KMS-11 (cell line): ENCODE measurements around the gene KHK.

ENCODE experiments used
- H2AFZ ChIP-seq: fragments of 200-600 bp; sonication (generic); 2 replicates; pipeline ENCODE4 v1.6.1; 2016; ENCODE audit warnings: antibody characterized with exemption, mixed run types, low read depth
- H3K27ac ChIP-seq: fragments of 200-600 bp; sonication (generic); 2 replicates; pipeline ENCODE4 v1.6.1; 2016; ENCODE audit warnings: mild to moderate bottlenecking, mixed run types
- H3K27me3 ChIP-seq: fragments of 200-600 bp; sonication (generic); 2 replicates; pipeline ENCODE4 v1.6.1; 2017; ENCODE audit warnings: mild to moderate bottlenecking, low read depth, mixed run types, moderate library complexity; ENCODE audit not compliant: insufficient read depth
- H3K36me3 ChIP-seq: fragments of 200-600 bp; sonication (generic); 2 replicates; pipeline ENCODE4 v1.6.1; 2017; ENCODE audit warnings: mild to moderate bottlenecking, mixed run types; ENCODE audit not compliant: insufficient read depth
- H3K4me1 ChIP-seq: fragments of 200-600 bp; sonication (generic); 2 replicates; pipeline ENCODE4 v1.6.1; 2016; ENCODE audit warnings: mild to moderate bottlenecking, low read depth, mixed run types; ENCODE audit not compliant: poor library complexity, severe bottlenecking
- H3K4me2 ChIP-seq: fragments of 200-600 bp; sonication (generic); 2 replicates; pipeline ENCODE4 v1.7.0; 2016; ENCODE audit warnings: mild to moderate bottlenecking, mixed run types
- H3K4me3 ChIP-seq: fragments of 200-600 bp; sonication (generic); IDR thresholded peaks from 2 replicates; pipeline ENCODE4 v1.6.1; 2017; ENCODE audit warnings: low read depth, low read length, mixed read lengths; ENCODE audit not compliant: insufficient read depth
- H3K79me2 ChIP-seq: fragments of 200-600 bp; sonication (generic); 2 replicates; pipeline ENCODE4 v1.6.1; 2016; ENCODE audit warnings: low read depth, mixed run types; ENCODE audit not compliant: insufficient read depth
- H3K9ac ChIP-seq: fragments of 200-600 bp; sonication (generic); 2 replicates; pipeline ENCODE4 v1.6.1; 2016; ENCODE audit warnings: mild to moderate bottlenecking, mixed run types
- H4K20me1 ChIP-seq: fragments of 200-600 bp; sonication (generic); 2 replicates; pipeline ENCODE4 v1.6.1; 2016; ENCODE audit warnings: mild to moderate bottlenecking, mixed run types; ENCODE audit not compliant: insufficient read depth
- CTCF ChIP-seq: fragments of 200-600 bp; sonication (generic); conservative IDR thresholded peaks from 2 replicates; pipeline ENCODE4 v1.6.1; 2017; ENCODE audit warnings: low read depth, mild to moderate bottlenecking, antibody characterized with exemption, low read length, moderate library complexity, mixed read lengths

Gene KHK

GRCh38 chr2:27093430-27094352 is 7.1 kb downstream of the KHK start:
- Histone ChIP-seq H3K4me2 (no peak overlapping the region), H3K9ac (no peak overlapping the region), H3K27me3 (no peaks in the 10 kb centered on the region), H4K20me1 (no peaks in the 10 kb centered on the region), H3K4me1 (no peaks in the 10 kb centered on the region), H3K79me2 (no peaks in the 10 kb centered on the region), H2AFZ (no peak overlapping the region), H3K36me3 (no peaks in the 10 kb centered on the region), H3K4me3 (no peak overlapping the region), H3K27ac (no peak overlapping the region)
- no peak for TF ChIP-seq CTCF

GRCh38 chr2:27094353-27094984 is 7.9 kb downstream of the KHK start:
- no peak overlapping the region for H3K4me3 ChIP-seq
- TF ChIP-seq CTCF, result no peak
- H3K4me2 ChIP-seq, result no peak overlapping the region
- no peaks in the 10 kb centered on the region for H3K79me2 ChIP-seq
- no peaks in the 10 kb centered on the region for H4K20me1 ChIP-seq
- no peak overlapping the region for H3K9ac ChIP-seq
- no peaks in the 10 kb centered on the region for H3K36me3 ChIP-seq
- no peaks in the 10 kb centered on the region for H3K4me1 ChIP-seq
- H2AFZ ChIP-seq, result no peak overlapping the region
- no peaks in the 10 kb centered on the region for H3K27me3 ChIP-seq
- no peak overlapping the region for H3K27ac ChIP-seq

- no peak overlapping the region for H3K9ac ChIP-seq
- H3K79me2 ChIP-seq, result no peaks in the 10 kb centered on the region
- H3K27me3 ChIP-seq, result no peaks in the 10 kb centered on the region
- no peaks in the 10 kb centered on the region for H3K36me3 ChIP-seq
- H3K4me2 ChIP-seq, result no peak overlapping the region
- H3K27ac ChIP-seq, result no peak overlapping the region
- H3K4me3 ChIP-seq, result no peak overlapping the region
- H4K20me1 ChIP-seq, result no peaks in the 10 kb centered on the region
- no peak for TF ChIP-seq CTCF
- no peak overlapping the region for H2AFZ ChIP-seq
- no peaks in the 10 kb centered on the region for H3K4me1 ChIP-seq
Observed at GRCh38 chr2:27095427-27095744, 8.8 kb downstream of the KHK start.

- Histone ChIP-seq H2AFZ (peak overlapping the region; percentile 62), H3K27me3 (no peaks in the 10 kb centered on the region), H3K79me2 (no peaks in the 10 kb centered on the region), H3K4me1 (no peaks in the 10 kb centered on the region), H3K36me3 (no peaks in the 10 kb centered on the region), H3K9ac (peak overlapping the region; percentile 13; the same call in 1 of the 2 replicates), H3K4me3 (no peak overlapping the region), H3K4me2 (no peak overlapping the region; the same call in 1 of the 2 replicates), H4K20me1 (no peaks in the 10 kb centered on the region), H3K27ac (no peak overlapping the region)
- no peak for TF ChIP-seq CTCF
Observed at GRCh38 chr2:27095745-27096651, 9.4 kb downstream of the KHK start.
